GM12873 (cell line): Measurements from ENCODE around the gene PPP6R1.

Source experiments
- CTCF ChIP-seq: IDR thresholded peaks from 2 replicates; pipeline ENCODE4 v1.5.1; 2012; ENCODE audit warnings: low read depth, mild to moderate bottlenecking, moderate library complexity, low read length, control low read depth; ENCODE audit not compliant: insufficient read depth; ENCODE audit errors: missing control alignments

The PPP6R1 gene

GRCh38 chr19:55228403-55229031, 30.3 kb downstream of the PPP6R1 start, which contains the start of gene TMEM86B:
Gene TMEM86B, minus strand, starts transcription at chr19:55228763. Its CDS starts 22 bp downstream, at chr19:55228741.
- TF ChIP-seq CTCF, result no peak

DNA sequence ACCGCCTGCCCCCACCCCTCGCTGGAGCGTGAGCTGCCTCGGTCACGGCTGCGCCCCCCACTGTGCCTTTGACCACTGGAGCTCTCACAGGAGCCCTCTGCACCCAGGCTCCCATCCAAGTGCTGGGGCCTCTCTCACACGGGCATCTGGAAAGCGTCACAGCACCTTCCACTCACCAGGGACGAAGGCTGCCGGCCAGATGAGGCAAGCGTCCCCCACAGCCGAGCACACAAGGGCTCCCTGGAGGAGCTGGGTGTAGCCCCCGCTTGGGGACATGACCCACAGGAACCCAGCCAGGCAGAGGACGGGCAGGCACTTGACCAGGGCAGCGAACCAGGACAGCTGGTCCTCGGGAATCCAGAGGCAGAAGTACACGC, 30.8 kb downstream of the PPP6R1 start:
- TF ChIP-seq CTCF, result no peak

DNA sequence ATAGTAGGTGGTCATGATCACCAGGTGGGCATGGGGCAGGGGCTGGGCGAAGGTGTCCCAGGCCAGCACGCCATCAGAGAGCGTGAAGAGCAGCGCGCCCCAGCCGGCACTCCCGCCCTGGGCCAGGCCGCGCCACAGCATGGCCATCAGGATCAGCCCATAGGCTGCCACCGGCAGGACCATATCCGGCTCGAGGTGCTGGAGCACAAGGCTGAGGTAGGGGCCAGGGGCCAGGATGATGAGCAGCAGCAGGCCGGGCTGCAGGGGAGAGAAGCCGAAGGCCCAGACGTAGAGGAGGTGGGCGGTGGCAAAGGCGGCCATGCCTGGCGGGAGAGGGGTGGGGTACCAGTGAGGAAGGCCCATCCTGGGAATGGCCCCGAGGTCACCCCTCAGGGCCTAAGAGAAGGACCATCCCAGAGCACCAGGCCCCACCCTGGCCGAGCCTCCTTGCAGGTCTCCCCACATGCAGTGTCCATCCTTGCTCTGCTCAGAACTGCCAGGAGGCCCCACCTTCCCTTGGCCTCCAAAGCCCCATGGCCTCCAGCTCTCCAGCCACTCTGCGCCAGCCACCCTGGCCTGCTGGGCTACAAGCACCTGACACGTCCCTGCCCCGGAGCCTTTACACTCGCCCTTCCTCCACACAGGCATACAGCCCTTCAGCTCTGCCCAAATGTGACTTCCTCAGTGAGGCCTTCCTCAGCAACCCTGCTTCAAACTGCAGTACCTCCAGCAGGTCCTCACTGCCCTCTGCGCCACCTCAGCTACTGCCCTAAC, 31.4 kb downstream of the PPP6R1 start:
- no peak for TF ChIP-seq CTCF

DNA sequence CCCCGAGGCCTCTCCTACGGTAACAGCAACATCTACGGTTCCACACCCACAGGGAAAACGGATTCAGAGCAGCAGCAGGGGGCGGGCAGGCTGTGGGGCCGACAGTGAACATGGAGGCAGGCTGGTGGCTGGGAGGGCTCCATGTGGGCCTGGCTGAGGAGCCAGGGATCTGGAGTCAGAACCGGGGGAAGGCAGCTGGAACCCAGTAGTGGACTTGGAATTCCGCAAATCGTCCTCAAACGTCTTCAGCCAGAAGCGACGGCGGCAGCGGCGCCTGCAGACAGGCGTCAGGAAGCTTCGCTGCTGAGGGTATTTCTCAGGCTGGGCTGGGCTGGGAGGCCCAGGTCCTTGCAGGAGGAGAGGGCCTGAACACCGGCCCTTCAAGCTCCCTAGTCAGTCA, 32.0 kb downstream of the PPP6R1 start:
- TF ChIP-seq CTCF, result no peak

DNA sequence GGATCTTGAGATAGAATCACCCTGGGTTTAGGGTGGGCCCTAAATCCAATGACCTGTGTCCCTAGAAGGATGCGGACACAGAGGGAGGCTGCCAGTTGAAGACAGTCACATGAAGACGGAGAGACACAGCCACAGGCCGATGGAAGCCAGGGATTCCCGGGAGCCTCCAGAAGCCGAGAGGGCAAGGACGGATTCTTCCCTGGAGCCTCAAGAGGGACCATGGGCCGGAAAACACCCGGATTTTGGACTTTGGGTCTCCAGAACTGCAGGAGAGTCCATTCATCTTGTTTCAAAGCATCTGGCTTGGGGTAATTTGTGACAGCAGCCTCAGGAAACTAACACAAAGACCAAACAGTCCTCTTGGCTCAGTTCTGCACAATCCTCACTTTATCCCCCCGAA, 32.5 kb downstream of the PPP6R1 start:
- TF ChIP-seq CTCF, result no peak

- no peak for TF ChIP-seq CTCF
Measured at GRCh38 chr19:55225415-55225958, 33.3 kb downstream of the PPP6R1 start.

DNA sequence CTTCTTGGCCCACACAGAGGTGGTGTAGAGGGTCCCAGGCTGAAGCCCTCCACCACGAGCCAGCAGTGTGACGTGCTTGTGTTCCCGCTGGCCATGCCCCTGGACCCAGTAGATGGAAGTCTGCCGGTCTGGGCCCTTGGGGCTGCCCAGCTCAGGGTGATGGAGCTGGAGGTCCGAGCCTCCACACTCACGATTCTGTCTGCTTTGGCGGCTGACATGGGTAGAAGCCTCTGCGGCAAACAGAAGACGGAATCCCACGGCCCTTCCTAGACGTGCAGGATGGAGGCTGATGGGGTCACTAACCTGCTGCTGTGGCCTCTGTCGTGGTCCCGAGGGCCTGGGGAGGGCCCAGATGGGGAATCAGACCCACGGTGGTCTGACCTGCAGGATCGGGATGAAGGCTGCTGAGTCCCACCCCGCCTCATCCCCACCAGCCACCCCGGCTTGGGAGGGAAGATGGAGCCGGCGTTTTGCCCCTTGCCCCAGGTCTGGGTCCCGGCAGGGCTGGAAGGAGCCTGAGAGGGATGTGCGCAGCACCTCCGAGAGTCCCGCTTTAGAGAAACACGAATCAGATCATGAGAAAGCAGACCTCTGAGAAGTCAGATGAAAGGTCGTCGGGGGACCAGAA, 34.7 kb downstream of the PPP6R1 start:
- TF ChIP-seq CTCF, result no peak
